Activated gamma-delta T cell (primary cell): ENCODE data around the gene GTSE1.
A peak's percentile ranks its signal among the peaks of the same experiment; 100 is the strongest.
"Not testable (repeated sequence)": the region's sequence is repeated elsewhere in the genome, so short reads cannot be mapped to it uniquely, and the experiment has no call there.

Experiments used
- DNase-seq: peaks from one replicate; lab custom pipeline; 2025; lab: John Stamatoyannopoulos, UW
- total RNA-seq, 2 donors: gene quantifications; one replicate each; lab custom pipeline; 2026; lab: John Stamatoyannopoulos, UW

GTSE1 gene
- 0.72 to 1.7 reads per million in 2 donors for total RNA-seq

- peak; percentile 93 for DNase-seq
Measured at GRCh38 chr22:46296257-46297150, at the start of gene GTSE1. Gene GTSE1 (plus strand): TSS chr22:46296870. CDS start chr22:46297401, 531 bp downstream.

GRCh38 chr22:46247443-46247975 lies 49.2 kb upstream of the GTSE1 start:
- DNase-seq: no peak

- peak; percentile 92 for DNase-seq
Measured at GRCh38 chr22:46250035-46250782, 46.5 kb upstream of the GTSE1 start, which contains the start of gene CDPF1. Gene CDPF1 (minus strand): TSS chr22:46250293. CDS start chr22:46248284, 2,009 bp downstream.

GRCh38 chr22:46250783-46251125 lies 45.9 kb upstream of the GTSE1 start:
- DNase-seq: no peak

- DNase-seq: no peak
Measured at GRCh38 chr22:46251266-46251665, 45.4 kb upstream of the GTSE1 start.

GRCh38 chr22:46251816-46252380 lies 44.8 kb upstream of the GTSE1 start:
- DNase-seq: no peak

GRCh38 chr22:46256358-46256958 lies 40.2 kb upstream of the GTSE1 start:
- DNase-seq: no peak

- no peak for DNase-seq
Measured at GRCh38 chr22:46259374-46259773, 37.3 kb upstream of the GTSE1 start.

GRCh38 chr22:46260038-46260437 lies 36.6 kb upstream of the GTSE1 start:
- DNase-seq: no peak

- peak; percentile 30 for DNase-seq
Measured at GRCh38 chr22:46262449-46263215, 34.0 kb upstream of the GTSE1 start.

GRCh38 chr22:46263216-46263590 lies 33.5 kb upstream of the GTSE1 start, which contains the start of gene PKDREJ:
Gene PKDREJ (minus strand): TSS chr22:46263343. CDS start chr22:46263322, 21 bp downstream.
- DNase-seq: no peak

- not testable (repeated sequence) for DNase-seq
Measured at GRCh38 chr22:46264520-46264919, 32.1 kb upstream of the GTSE1 start.

- DNase-seq: not testable (repeated sequence)
Measured at GRCh38 chr22:46265627-46266026, 31.0 kb upstream of the GTSE1 start.

- DNase-seq: peak; percentile 51
Measured at GRCh38 chr22:46267431-46268279, 29.0 kb upstream of the GTSE1 start, which contains the start of gene TTC38. Gene TTC38 (plus strand): TSS chr22:46268008. CDS start chr22:46268040, 32 bp downstream.

- DNase-seq: no peak
Measured at GRCh38 chr22:46269564-46269963, 27.1 kb upstream of the GTSE1 start.

GRCh38 chr22:46272196-46272595 lies 24.5 kb upstream of the GTSE1 start:
- no peak for DNase-seq

GRCh38 chr22:46272762-46273431 lies 23.8 kb upstream of the GTSE1 start:
- no peak for DNase-seq

- DNase-seq: no peak
Measured at GRCh38 chr22:46273432-46274148, 23.1 kb upstream of the GTSE1 start.

- DNase-seq: no peak
Measured at GRCh38 chr22:46274381-46274780, 22.3 kb upstream of the GTSE1 start.
